IMR-90 (cell line): ENCODE measurements around the gene LIN28A. TPM values are rescaled to one million over a fixed set of nuclear protein-coding genes. Genes with fewer than 3 reads are reported as not detected.

Experiments used
- ATAC-seq: fragments of 200-7000 bp; cut with Tn5 transposase; 2 replicates; pipeline ENCODE4 v1.9.1; 2020; ENCODE audit warnings: low read depth, mild to moderate bottlenecking, moderate library complexity
- BruUV-seq: library from RNA; stranded (reverse); fragments of 400-500 nt; replicated peaks from 2 replicates; lab custom pipeline; 2021; lab: Mats Ljungman, UMichigan
- CTCF ChIA-PET: fragments of 300-600 bp; formaldehyde crosslinking; extraction: SDS; loops from one replicate; lab custom pipeline; 2021; ENCODE audit warnings: antibody characterized with exemption; lab: Yijun Ruan, JAX
- POLR2A ChIA-PET: fragments of 300-600 bp; sonication (Branson Sonifier 250); formaldehyde crosslinking; loops from one replicate; lab custom pipeline; 2022; ENCODE audit warnings: antibody characterized with exemption; ENCODE audit not compliant: unreplicated experiment; lab: Charles Lee
- DNase-seq: peaks from one replicate; pipeline ENCODE4 v3.0.0; 2013
- H2AFZ ChIP-seq: replicated peaks from 2 replicates; pipeline ENCODE3; 2013; ENCODE audit warnings: low read length, mild to moderate bottlenecking; ENCODE audit not compliant: poor library complexity
- H2AK5ac ChIP-seq: 2 replicates; pipeline ENCODE4 v1.6.1; 2013; ENCODE audit warnings: low read depth, low read length, inconsistent platforms
- H2AK9ac ChIP-seq: replicated peaks from 2 replicates; pipeline ENCODE3; 2013; ENCODE audit warnings: mild to moderate bottlenecking, low read depth, low read length, moderate library complexity; ENCODE audit not compliant: poor library complexity
- H2BK120ac ChIP-seq: 2 replicates; pipeline ENCODE4 v1.6.1; 2013; ENCODE audit warnings: low read depth, low read length, inconsistent platforms
- H2BK15ac ChIP-seq: 3 replicates; pipeline ENCODE4 v1.6.1; 2013; ENCODE audit warnings: low read depth, low read length, inconsistent platforms
- H2BK20ac ChIP-seq: 2 replicates; pipeline ENCODE4 v1.6.1; 2013; ENCODE audit warnings: low read depth, mild to moderate bottlenecking, inconsistent platforms, low read length, moderate library complexity
- H2BK5ac ChIP-seq: 2 replicates; pipeline ENCODE4 v1.6.1; 2013; ENCODE audit warnings: mild to moderate bottlenecking, low read depth, low read length, inconsistent platforms; ENCODE audit not compliant: poor library complexity, severe bottlenecking
- H3K14ac ChIP-seq: replicated peaks from 2 replicates; pipeline ENCODE4 v1.6.1; 2013; ENCODE audit warnings: low read depth, low read length, inconsistent platforms
- H3K18ac ChIP-seq: 2 replicates; pipeline ENCODE4 v1.6.1; 2013; ENCODE audit warnings: low read depth, low read length, control low read depth
- H3K23ac ChIP-seq: 2 replicates; pipeline ENCODE4 v1.6.1; 2013; ENCODE audit warnings: low read depth, low read length, inconsistent platforms
- H3K27ac ChIP-seq: 2 replicates; pipeline ENCODE4 v1.5.1; 2013; ENCODE audit warnings: mild to moderate bottlenecking, control low read depth, low read length; ENCODE audit not compliant: insufficient read depth
- H3K27me3 ChIP-seq: 2 replicates; pipeline ENCODE4 v1.6.1; 2013; ENCODE audit warnings: low read length; ENCODE audit not compliant: control insufficient read depth, insufficient read depth
- H3K36me3 ChIP-seq: 2 replicates; pipeline ENCODE4 v1.6.1; 2013; ENCODE audit warnings: low read length, mixed read lengths; ENCODE audit not compliant: control insufficient read depth, insufficient read depth
- H3K4ac ChIP-seq: 2 replicates; pipeline ENCODE4 v1.6.1; 2013; ENCODE audit warnings: low read depth, low read length, inconsistent platforms
- H3K4me1 ChIP-seq: 2 replicates; pipeline ENCODE4 v1.6.1; 2013; ENCODE audit warnings: low read length, mixed read lengths; ENCODE audit not compliant: control insufficient read depth, insufficient read depth
- H3K4me2 ChIP-seq: 2 replicates; pipeline ENCODE4 v1.6.1; 2013; ENCODE audit warnings: low read depth, mild to moderate bottlenecking, control low read depth, low read length, moderate library complexity
- H3K4me3 ChIP-seq: 2 replicates; pipeline ENCODE4 v1.5.1; 2013; ENCODE audit warnings: low read depth, mild to moderate bottlenecking, control low read depth, low read length, moderate library complexity; ENCODE audit not compliant: insufficient read depth
- H3K56ac ChIP-seq: 2 replicates; pipeline ENCODE4 v1.6.1; 2013; ENCODE audit warnings: low read length, inconsistent platforms; ENCODE audit not compliant: insufficient read depth; ENCODE audit errors: extremely low read depth
- H3K79me1 ChIP-seq, 2 experiments: 2 replicates each; pipeline ENCODE4 v1.6.1; 2013; ENCODE audit warnings: low read length in 2 of 2, inconsistent platforms in 1 of 2, low read depth in 1 of 2
- H3K9ac ChIP-seq: 2 replicates; pipeline ENCODE4 v1.6.1; 2013; ENCODE audit warnings: low read depth, low read length, control low read depth
- H3K9me1 ChIP-seq: 2 replicates; pipeline ENCODE4 v1.6.1; 2013; ENCODE audit warnings: low read length, inconsistent platforms; ENCODE audit not compliant: insufficient read depth
- H3K9me3 ChIP-seq: 2 replicates; pipeline ENCODE4 v1.6.1; 2013; ENCODE audit warnings: low read length; ENCODE audit not compliant: control insufficient read depth, insufficient read depth
- H4K20me1 ChIP-seq: 2 replicates; pipeline ENCODE4 v1.6.1; 2013; ENCODE audit warnings: low read length, inconsistent platforms; ENCODE audit not compliant: insufficient read depth
- H4K5ac ChIP-seq: 2 replicates; pipeline ENCODE4 v1.6.1; 2013; ENCODE audit warnings: mild to moderate bottlenecking, low read depth, low read length, control low read depth
- H4K8ac ChIP-seq, 2 experiments: 2 replicates each; pipeline ENCODE4 v1.6.1; 2013; ENCODE audit warnings: low read depth in 2 of 2, low read length in 2 of 2, control low read depth in 1 of 2, inconsistent platforms in 1 of 2
- H4K91ac ChIP-seq: 2 replicates; pipeline ENCODE4 v1.6.1; 2013; ENCODE audit warnings: low read depth, low read length, inconsistent platforms; ENCODE audit not compliant: insufficient read depth
- BHLHE40 ChIP-seq: fragments of 150-350 bp; IDR thresholded peaks from 2 replicates; pipeline ENCODE4 v1.6.1; 2016; ENCODE audit warnings: mild to moderate bottlenecking, low read depth, low read length
- CEBPB ChIP-seq: IDR thresholded peaks from 2 replicates; pipeline ENCODE4 v1.6.1; 2012; ENCODE audit warnings: low read depth, low read length, improper control_type of control experiment
- CHD1 ChIP-seq: IDR thresholded peaks from 2 replicates; pipeline ENCODE4 v1.6.1; 2012; ENCODE audit warnings: low read depth, low read length, improper control_type of control experiment
- ELK1 ChIP-seq: fragments of 150-350 bp; IDR thresholded peaks from 2 replicates; pipeline ENCODE4 v1.6.1; 2016; ENCODE audit warnings: low read depth, mild to moderate bottlenecking, low read length, moderate library complexity, borderline replicate concordance
- FOS ChIP-seq: fragments of 150-350 bp; IDR thresholded peaks from 2 replicates; pipeline ENCODE4 v1.6.1; 2016; ENCODE audit warnings: low read depth, low read length
- MAFK ChIP-seq: IDR thresholded peaks from 2 replicates; pipeline ENCODE4 v1.6.1; 2012; ENCODE audit warnings: low read depth, low read length, improper control_type of control experiment
- MXI1 ChIP-seq: IDR thresholded peaks from 2 replicates; pipeline ENCODE4 v1.6.1; 2012; ENCODE audit warnings: low read depth, mild to moderate bottlenecking, low read length, moderate library complexity, borderline replicate concordance
- NFE2L2 ChIP-seq: fragments of 150-350 bp; IDR thresholded peaks from 2 replicates; pipeline ENCODE4 v1.6.1; 2016; ENCODE audit warnings: low read depth, mild to moderate bottlenecking, low read length
- POLR2A ChIP-seq: IDR thresholded peaks from 2 replicates; pipeline ENCODE4 v1.6.1; 2012; ENCODE audit warnings: mild to moderate bottlenecking, low read depth, low read length
- RAD21 ChIP-seq: IDR thresholded peaks from 2 replicates; pipeline ENCODE4 v1.6.1; 2012; ENCODE audit warnings: low read length, improper control_type of control experiment
- RCOR1 ChIP-seq: IDR thresholded peaks from 2 replicates; pipeline ENCODE4 v1.6.1; 2012; ENCODE audit warnings: mild to moderate bottlenecking, low read length, improper control_type of control experiment; ENCODE audit not compliant: insufficient replicate concordance
- RFX5 ChIP-seq: IDR thresholded peaks from 2 replicates; pipeline ENCODE4 v1.8.0; 2012; ENCODE audit warnings: low read depth, mild to moderate bottlenecking, low read length, moderate library complexity
- SMC3 ChIP-seq: fragments of 150-350 bp; IDR thresholded peaks from 2 replicates; pipeline ENCODE4 v1.6.1; 2016; ENCODE audit warnings: low read depth, mild to moderate bottlenecking, antibody characterized with exemption, low read length, moderate library complexity
- WGBS, 2 experiments: methylation state at CpG; one replicate each; pipeline versions ENCODE4 v1.1.5 to v1.1.7; 2013; ENCODE audit warnings: missing lambda C conversion rate in 2 of 2; ENCODE audit not compliant: insufficient read length in 1 of 2; ENCODE audit errors: extremely low coverage in 2 of 2; 5-methylcytosine and 5-hydroxymethylcytosine counted together
- dilution Hi-C: fragments of 300-500 bp; cut with HindIII; formaldehyde crosslinking; loops from one replicate; pipeline ENCODE4 v1.14.3; 2018; ENCODE audit warnings: low sequenced_read_pairs; ENCODE audit not compliant: unreplicated experiment
- in situ Hi-C: fragments of 300-500 bp; cut with MboI; formaldehyde crosslinking; loops from 3 replicates; pipeline ENCODE4 v1.14.3; 2019; ENCODE audit warnings: low sequenced_read_pairs, inconsistent platforms, mixed read lengths
- intact Hi-C: fragments of 100-400 bp; cut with micrococcal nuclease; formaldehyde crosslinking; loops from 2 replicates; pipeline ENCODE4 v1.10.0; 2022
- polyA plus RNA-seq, 3 experiments: library from polyadenylated mRNA; depleted of rRNA; stranded (reverse); fragments of >200 nt; gene quantifications; 2 replicates each; pipeline ENCODE4 v1.2.3, GENCODE V29; 2012; ENCODE audit warnings: low replicate concordance in 1 of 3
- total RNA-seq: library from RNA; depleted of rRNA; stranded (reverse); fragments of >200 nt; gene quantifications from 2 replicates; pipeline ENCODE4 v1.2.3, GENCODE V29; 2012
- TF ChIP-seq, protein P1 (sequence below): fragments of 150-350 bp; IDR thresholded peaks from 2 replicates; pipeline ENCODE4 v1.6.1; 2017; ENCODE audit warnings: mild to moderate bottlenecking, antibody characterized with exemption, low read length, low read depth
- TF ChIP-seq, protein P2 (sequence below): conservative IDR thresholded peaks from 2 replicates; pipeline ENCODE4 v1.5.1; 2012; ENCODE audit warnings: mild to moderate bottlenecking, low read depth, low read length, improper control_type of control experiment

Gene LIN28A
- total and polyA plus RNA-seq, 2 of the 4 experiments (the other 2 are of a cell fraction) = not detected

GRCh38 chr1:26478988-26479387 lies 68.4 kb downstream of the LIN28A start:
- Histone ChIP-seq H3K9ac (no peak overlapping the region), H2AK5ac (no peak overlapping the region), H3K36me3 (peaks cover 15% of the 10 kb centered on the region), H3K9me3 (no peaks in the 10 kb centered on the region), H3K4ac (no peak overlapping the region), H3K79me1 (peaks cover 8 to 30% of the 10 kb centered on the region in 2 experiments), H4K5ac (no peak overlapping the region), H2AFZ (no peak overlapping the region), H2BK20ac (no peak overlapping the region), H3K14ac (no peak overlapping the region), H3K27ac (no peak overlapping the region), H3K4me2 (no peak overlapping the region), H4K91ac (no peak overlapping the region), H3K18ac (no peak overlapping the region), H2AK9ac (no peak overlapping the region), H3K9me1 (peaks cover 6% of the 10 kb centered on the region; the same call in 1 of the 2 replicates), H2BK5ac (no peak overlapping the region), H4K20me1 (peaks cover 11% of the 10 kb centered on the region; the same call in 1 of the 2 replicates), H3K23ac (no peak overlapping the region), H2BK15ac (no peak overlapping the region), H3K4me3 (no peak overlapping the region), H4K8ac (no peak overlapping the region), H3K4me1 (peaks cover 2% of the 10 kb centered on the region; the same call in 1 of the 2 replicates), H2BK120ac (no peak overlapping the region), H3K56ac (no peak overlapping the region), H3K27me3 (no peaks in the 10 kb centered on the region)
- no TSS peak for BruUV-seq
- DNase-seq (no peak), ATAC-seq (no peak)
- intact Hi-C loops (no loop called here), dilution Hi-C loops (no loop called here), in situ Hi-C loops (no loop called here)
- ChIA-PET CTCF (no interaction called here), POLR2A (no interaction called here)
- no CpG with 5 or more reads among the region's 6 CpGs for WGBS, 2 experiments
- TF ChIP-seq POLR2A (no peak), CHD1 (no peak), CEBPB (no peak), BHLHE40 (no peak), ELK1 (no peak), NFE2L2 (no peak), RFX5 (no peak), RAD21 (no peak), MXI1 (no peak), SMC3 (no peak), MAFK (no peak), FOS (no peak), RCOR1 (no peak)
- TF ChIP-seq, protein P1, sequence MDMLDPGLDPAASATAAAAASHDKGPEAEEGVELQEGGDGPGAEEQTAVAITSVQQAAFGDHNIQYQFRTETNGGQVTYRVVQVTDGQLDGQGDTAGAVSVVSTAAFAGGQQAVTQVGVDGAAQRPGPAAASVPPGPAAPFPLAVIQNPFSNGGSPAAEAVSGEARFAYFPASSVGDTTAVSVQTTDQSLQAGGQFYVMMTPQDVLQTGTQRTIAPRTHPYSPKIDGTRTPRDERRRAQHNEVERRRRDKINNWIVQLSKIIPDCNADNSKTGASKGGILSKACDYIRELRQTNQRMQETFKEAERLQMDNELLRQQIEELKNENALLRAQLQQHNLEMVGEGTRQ = no peak
- TF ChIP-seq, protein P2, sequence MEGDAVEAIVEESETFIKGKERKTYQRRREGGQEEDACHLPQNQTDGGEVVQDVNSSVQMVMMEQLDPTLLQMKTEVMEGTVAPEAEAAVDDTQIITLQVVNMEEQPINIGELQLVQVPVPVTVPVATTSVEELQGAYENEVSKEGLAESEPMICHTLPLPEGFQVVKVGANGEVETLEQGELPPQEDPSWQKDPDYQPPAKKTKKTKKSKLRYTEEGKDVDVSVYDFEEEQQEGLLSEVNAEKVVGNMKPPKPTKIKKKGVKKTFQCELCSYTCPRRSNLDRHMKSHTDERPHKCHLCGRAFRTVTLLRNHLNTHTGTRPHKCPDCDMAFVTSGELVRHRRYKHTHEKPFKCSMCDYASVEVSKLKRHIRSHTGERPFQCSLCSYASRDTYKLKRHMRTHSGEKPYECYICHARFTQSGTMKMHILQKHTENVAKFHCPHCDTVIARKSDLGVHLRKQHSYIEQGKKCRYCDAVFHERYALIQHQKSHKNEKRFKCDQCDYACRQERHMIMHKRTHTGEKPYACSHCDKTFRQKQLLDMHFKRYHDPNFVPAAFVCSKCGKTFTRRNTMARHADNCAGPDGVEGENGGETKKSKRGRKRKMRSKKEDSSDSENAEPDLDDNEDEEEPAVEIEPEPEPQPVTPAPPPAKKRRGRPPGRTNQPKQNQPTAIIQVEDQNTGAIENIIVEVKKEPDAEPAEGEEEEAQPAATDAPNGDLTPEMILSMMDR = no peak
